Gastrocnemius medialis (tissue), 4 donors: ENCODE measurements around the gene WDR73. TPM values are rescaled to one million over a fixed set of nuclear protein-coding genes. Genes with fewer than 3 reads are reported as not detected.

ENCODE experiments used
- ATAC-seq, 2 donors: fragments of 150-250 bp; one replicate each; pipeline ENCODE4 v1.9.1; 2016
- DNase-seq, 2 donors: peaks; one replicate each; pipeline ENCODE4 v3.0.0-alpha.2; 2019
- H3K27ac ChIP-seq, 4 donors: fragments of 200-600 bp; sonication (generic); 1 replicate in 1 of 4; 2 replicates in 3 of 4; pipeline ENCODE4 v1.5.1; 2016 to 2018; ENCODE audit warnings: mild to moderate bottlenecking in 2 of 4, moderate library complexity in 1 of 4
- H3K27me3 ChIP-seq, 3 donors: fragments of 200-600 bp; sonication (generic) in 2 of 3; 1 replicate in 1 of 3; 2 replicates in 2 of 3; pipeline versions ENCODE4 v1.5.1 to v1.6.0; 2016 to 2019; ENCODE audit warnings: mild to moderate bottlenecking in 1 of 3, moderate library complexity in 1 of 3
- H3K36me3 ChIP-seq, 2 donors: fragments of 200-600 bp; sonication (generic) in 1 of 2; one replicate each; pipeline ENCODE4 v1.5.1; 2017 to 2018
- H3K4me1 ChIP-seq, 2 donors: fragments of 200-600 bp; sonication (generic) in 1 of 2; one replicate each; pipeline ENCODE4 v1.5.1; 2016 to 2017; ENCODE audit warnings: mild to moderate bottlenecking in 2 of 2
- H3K4me3 ChIP-seq, 4 donors: fragments of 200-600 bp; sonication (generic) in 3 of 4; 1 replicate in 1 of 4; 2 replicates in 3 of 4; pipeline ENCODE4 v1.5.1; 2016 to 2019; ENCODE audit warnings: mild to moderate bottlenecking in 2 of 4
- H3K9me3 ChIP-seq, 3 donors: fragments of 200-600 bp; sonication (generic) in 2 of 3; 1 replicate in 1 of 3; 2 replicates in 2 of 3; pipeline ENCODE4 v1.5.1; 2016 to 2019
- CTCF ChIP-seq, 5 experiments: fragments of 450-650 bp in 3 of 5; fragments of 200-600 bp in 2 of 5; sonication (generic) in 2 of 5; IDR thresholded peaks in 4 of 5; conservative IDR thresholded peaks in 1 of 5; 1 replicate in 4 of 5; 2 replicates in 1 of 5; pipeline ENCODE4 v1.5.1; 2016 to 2019; ENCODE audit warnings: antibody characterized with exemption in 5 of 5, mild to moderate bottlenecking in 3 of 5, moderate library complexity in 3 of 5
- POLR2A ChIP-seq, 2 donors: fragments of 450-650 bp; IDR thresholded peaks; one replicate each; pipeline ENCODE4 v1.6.1; 2017; ENCODE audit warnings: antibody characterized with exemption in 2 of 2, mild to moderate bottlenecking in 2 of 2, moderate library complexity in 2 of 2
- in situ Hi-C, 4 donors: fragments of 200-750 bp; cut with MboI; loops; one replicate each; pipeline versions ENCODE4 v1.15.0 to v1.8.0; 2017; ENCODE audit warnings: low sequenced_read_pairs in 4 of 4
- intact Hi-C: fragments of 100-400 bp; cut with DNase I; formaldehyde crosslinking; loops from one replicate; pipeline ENCODE4 v1.15.1; 2023; ENCODE audit warnings: low total_unique reads
- total RNA-seq, 4 donors: library from RNA; depleted of rRNA; stranded (reverse); fragments of >200 nt; gene quantifications; one replicate each; pipeline versions ENCODE4 v1.1.0 to v1.2.3, GENCODE V29; 2016

Gene WDR73
- total RNA-seq, 4 donors from 2014 or later, result 6.7 to 11.7 (median 10.3) TPM

GRCh38 chr15:84668221-84668982 is 14.3 kb upstream of the WDR73 start:
- ATAC-seq (no peak), DNase-seq (no peak)
- Histone ChIP-seq H3K27me3 (no peaks in the 10 kb centered on the region), H3K27ac (no peak overlapping the region), H3K9me3 (no peaks in the 10 kb centered on the region), H3K4me3 (no peak overlapping the region), H3K4me1 (no peaks in the 10 kb centered on the region), H3K36me3 (peaks cover 0 to 54% of the 10 kb centered on the region in 2 donors)
- intact Hi-C loops (no loop called here), in situ Hi-C loops (no loop called here)
- TF ChIP-seq POLR2A (IDR thresholded peaks at IDR 0.05) (no peak), CTCF (IDR thresholded peaks at IDR 0.05 in 4 of 5, conservative IDR thresholded peaks at IDR 0.05 in 1 of 5) (no peak)

GRCh38 chr15:84666373-84666772 is 12.3 kb upstream of the WDR73 start:
- Histone ChIP-seq H3K4me1 (no peaks in the 10 kb centered on the region), H3K36me3 (peaks cover 0 to 52% of the 10 kb centered on the region in 2 donors), H3K27ac (no peak overlapping the region), H3K27me3 (no peaks in the 10 kb centered on the region), H3K9me3 (no peaks in the 10 kb centered on the region), H3K4me3 (no peak overlapping the region)
- no peak for ATAC-seq
- in situ Hi-C loops (no loop called here), intact Hi-C loops (no loop called here)
- no peak for TF ChIP-seq POLR2A (IDR thresholded peaks at IDR 0.05)
- no peak for TF ChIP-seq CTCF (IDR thresholded peaks at IDR 0.05 in 4 of 5, conservative IDR thresholded peaks at IDR 0.05 in 1 of 5)
- no peak for DNase-seq

GRCh38 chr15:84661001-84661400 is 6.9 kb upstream of the WDR73 start:
- in situ Hi-C loops, result no loop called here
- no peak for ATAC-seq
- intact Hi-C loops, result no loop called here
- Histone ChIP-seq H3K27ac (no peak overlapping the region), H3K27me3 (no peaks in the 10 kb centered on the region), H3K36me3 (peaks cover 0 to 15% of the 10 kb centered on the region in 2 donors), H3K9me3 (no peaks in the 10 kb centered on the region), H3K4me1 (peaks cover 0 to 11% of the 10 kb centered on the region in 2 donors), H3K4me3 (no peak overlapping the region)
- no peak for DNase-seq
- no peak for TF ChIP-seq POLR2A (IDR thresholded peaks at IDR 0.05)
- TF ChIP-seq CTCF (IDR thresholded peaks at IDR 0.05 in 4 of 5, conservative IDR thresholded peaks at IDR 0.05 in 1 of 5), result no peak

GRCh38 chr15:84659904-84660781 is 6.1 kb upstream of the WDR73 start:
- no peaks in the 10 kb centered on the region for H3K9me3 ChIP-seq
- H3K27ac ChIP-seq, result no peak overlapping the region
- peaks cover 0 to 7% of the 10 kb centered on the region in 2 donors for H3K36me3 ChIP-seq
- peaks cover under 1 to 13% of the 10 kb centered on the region in 2 donors for H3K4me1 ChIP-seq
- intact Hi-C loops, result loop anchor here (5.0 kb wide), 1 partner anchor 267 kb away; no protein-coding TSS in a partner anchor
- H3K27me3 ChIP-seq, result no peaks in the 10 kb centered on the region
- ATAC-seq, result no peak
- in situ Hi-C loops, result loop anchor here in 2 of 4 donors (10.0 kb wide), 1 partner anchor 65 kb away; no protein-coding TSS in a partner anchor
- H3K4me3 ChIP-seq, result no peak overlapping the region
- TF ChIP-seq POLR2A (IDR thresholded peaks at IDR 0.05), result no peak
- no peak for TF ChIP-seq CTCF (IDR thresholded peaks at IDR 0.05 in 4 of 5, conservative IDR thresholded peaks at IDR 0.05 in 1 of 5)
- DNase-seq, result no peak
